Measurements from ENCODE around the gene KLLN.

GRCh38 chr10:87895430-87895829 lies 32.1 kb upstream of the KLLN start:
- TF ChIP-seq, protein P1, sequence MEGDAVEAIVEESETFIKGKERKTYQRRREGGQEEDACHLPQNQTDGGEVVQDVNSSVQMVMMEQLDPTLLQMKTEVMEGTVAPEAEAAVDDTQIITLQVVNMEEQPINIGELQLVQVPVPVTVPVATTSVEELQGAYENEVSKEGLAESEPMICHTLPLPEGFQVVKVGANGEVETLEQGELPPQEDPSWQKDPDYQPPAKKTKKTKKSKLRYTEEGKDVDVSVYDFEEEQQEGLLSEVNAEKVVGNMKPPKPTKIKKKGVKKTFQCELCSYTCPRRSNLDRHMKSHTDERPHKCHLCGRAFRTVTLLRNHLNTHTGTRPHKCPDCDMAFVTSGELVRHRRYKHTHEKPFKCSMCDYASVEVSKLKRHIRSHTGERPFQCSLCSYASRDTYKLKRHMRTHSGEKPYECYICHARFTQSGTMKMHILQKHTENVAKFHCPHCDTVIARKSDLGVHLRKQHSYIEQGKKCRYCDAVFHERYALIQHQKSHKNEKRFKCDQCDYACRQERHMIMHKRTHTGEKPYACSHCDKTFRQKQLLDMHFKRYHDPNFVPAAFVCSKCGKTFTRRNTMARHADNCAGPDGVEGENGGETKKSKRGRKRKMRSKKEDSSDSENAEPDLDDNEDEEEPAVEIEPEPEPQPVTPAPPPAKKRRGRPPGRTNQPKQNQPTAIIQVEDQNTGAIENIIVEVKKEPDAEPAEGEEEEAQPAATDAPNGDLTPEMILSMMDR (IDR thresholded peaks at IDR 0.05), result no peak
- no peak for TF ChIP-seq POLR2A (IDR thresholded peaks at IDR 0.05)
- TF ChIP-seq POLR2AphosphoS5 (IDR thresholded peaks at IDR 0.05), result no peak
- TF ChIP-seq EP300 (IDR thresholded peaks at IDR 0.05; ENCODE audit: low read depth), result no peak

Measured in transverse colon (tissue), 4 donors.